Ovary (tissue), 9 donors: ENCODE results near the gene DPT. TPM values are rescaled to one million over a fixed set of nuclear protein-coding genes. Genes with fewer than 3 reads are reported as not detected.

ENCODE experiments used
- DNase-seq, 5 donors: peaks; one replicate each; pipeline ENCODE4 v3.0.0-alpha.2; 2019 to 2020
- H3K27ac ChIP-seq, 2 donors: fragments of 200-600 bp; one replicate each; pipeline versions ENCODE4 v1.5.1 to v1.8.0; 2019 to 2022
- H3K27me3 ChIP-seq: fragments of 200-600 bp; one replicate; pipeline ENCODE4 v1.8.0; 2022
- H3K36me3 ChIP-seq: fragments of 200-600 bp; sonication (generic); one replicate; pipeline ENCODE4 v1.5.1; 2019
- H3K4me1 ChIP-seq: one replicate; pipeline ENCODE4 v1.8.1; 2013; ENCODE audit warnings: mild to moderate bottlenecking, moderate library complexity; ENCODE audit not compliant: insufficient read depth
- H3K4me3 ChIP-seq: fragments of 200-600 bp; sonication (generic); one replicate; pipeline ENCODE4 v1.5.1; 2017
- H3K9me3 ChIP-seq, 2 donors: fragments of 200-600 bp in 1 of 2; sonication (generic) in 1 of 2; one replicate each; pipeline versions ENCODE4 v1.5.1 to v1.8.1; 2013 to 2019; ENCODE audit warnings: mild to moderate bottlenecking in 1 of 2, moderate library complexity in 1 of 2
- EP300 ChIP-seq: sonication (generic); formaldehyde crosslinking; IDR thresholded peaks from one replicate; pipeline ENCODE4 v1.6.1; 2017; ENCODE audit warnings: antibody characterized with exemption
- POLR2A ChIP-seq: fragments of 450-650 bp; IDR thresholded peaks from one replicate; pipeline ENCODE4 v1.6.1; 2017; ENCODE audit warnings: antibody characterized with exemption, mild to moderate bottlenecking, moderate library complexity
- WGBS, 3 donors: extraction: QIAGEN DNeasy Blood & Tissue Kit in 1 of 3; methylation state at CpG; one replicate each; pipeline versions ENCODE4 v1.1.5 to v1.1.7; 2013 to 2017; 5-methylcytosine and 5-hydroxymethylcytosine counted together
- intact Hi-C, 4 donors: fragments of 100-400 bp; cut with DNase I; formaldehyde crosslinking; loops; one replicate each; pipeline versions ENCODE4 v1.11.0 to v1.15.1; 2022 to 2023
- polyA plus RNA-seq, 2 donors: library from polyadenylated mRNA; stranded (reverse); fragments of 200-250 nt in 1 of 2; fragments of 350-450 nt in 1 of 2; fragmentation: Illumina TruSeq in 1 of 2; extraction: RNeasy Lipid Tissue Mini Kit (QIAGEN cat#74804) in 1 of 2; gene quantifications; one replicate each; pipeline ENCODE4 v1.2.3, GENCODE V29; 2013 to 2014
- total RNA-seq, 7 donors: library from RNA; depleted of rRNA in 2 of 7; stranded (reverse); fragments of >200 nt in 2 of 7; fragmentation: NEBNext Ultra II Directional in 3 of 7; extraction: Animal tissue kit (Norgen Biotek cat#: 25700) in 3 of 7; gene quantifications; one replicate each; pipeline versions ENCODE4 v1.1.0 to v1.2.4, GENCODE V29; 2016 to 2023
- TF ChIP-seq, protein P1 (sequence below), 3 donors: fragments of 450-650 bp in 2 of 3; fragments of 200-600 bp in 1 of 3; IDR thresholded peaks; one replicate each; pipeline versions ENCODE4 v1.5.1 to v1.8.0; 2016 to 2022; ENCODE audit warnings: antibody characterized with exemption in 3 of 3, mild to moderate bottlenecking in 1 of 3
- donor health status: DM: no; HTN: no; CAD: no; lungs with moderate emphysema.
- donor health status: DM: no; HTN: no; CAD: no.
- donor health status: Bipolar disorder and iron deficiency.
- donor health status: DM: yes; HTN: yes; CAD: no.
- donor health status: DM: no; HTN: no; CAD: no.
- donor health status: DM: yes; HTN: yes; CAD: no.

The DPT gene
- total and polyA plus RNA-seq, 9 donors = 1.3 to 248 (median 4.8) TPM

GRCh38 chr1:168692472-168692871, 36.5 kb downstream of the DPT start:
- TF ChIP-seq, protein P1, sequence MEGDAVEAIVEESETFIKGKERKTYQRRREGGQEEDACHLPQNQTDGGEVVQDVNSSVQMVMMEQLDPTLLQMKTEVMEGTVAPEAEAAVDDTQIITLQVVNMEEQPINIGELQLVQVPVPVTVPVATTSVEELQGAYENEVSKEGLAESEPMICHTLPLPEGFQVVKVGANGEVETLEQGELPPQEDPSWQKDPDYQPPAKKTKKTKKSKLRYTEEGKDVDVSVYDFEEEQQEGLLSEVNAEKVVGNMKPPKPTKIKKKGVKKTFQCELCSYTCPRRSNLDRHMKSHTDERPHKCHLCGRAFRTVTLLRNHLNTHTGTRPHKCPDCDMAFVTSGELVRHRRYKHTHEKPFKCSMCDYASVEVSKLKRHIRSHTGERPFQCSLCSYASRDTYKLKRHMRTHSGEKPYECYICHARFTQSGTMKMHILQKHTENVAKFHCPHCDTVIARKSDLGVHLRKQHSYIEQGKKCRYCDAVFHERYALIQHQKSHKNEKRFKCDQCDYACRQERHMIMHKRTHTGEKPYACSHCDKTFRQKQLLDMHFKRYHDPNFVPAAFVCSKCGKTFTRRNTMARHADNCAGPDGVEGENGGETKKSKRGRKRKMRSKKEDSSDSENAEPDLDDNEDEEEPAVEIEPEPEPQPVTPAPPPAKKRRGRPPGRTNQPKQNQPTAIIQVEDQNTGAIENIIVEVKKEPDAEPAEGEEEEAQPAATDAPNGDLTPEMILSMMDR (IDR thresholded peaks at IDR 0.05) = no peak
- TF ChIP-seq EP300 (no peak), POLR2A (no peak)
- no peak overlapping the region for H3K4me3 ChIP-seq
- no peaks in the 10 kb centered on the region for H3K27me3 ChIP-seq
- H3K4me1 ChIP-seq = peaks cover 6% of the 10 kb centered on the region
- H3K27ac ChIP-seq = no peak overlapping the region
- intact Hi-C loops = no loop called here
- H3K9me3 ChIP-seq = no peaks in the 10 kb centered on the region
- DNase-seq = no peak
- no peaks in the 10 kb centered on the region for H3K36me3 ChIP-seq
- 93 to 98% (median 97%) methylated on average over 3 of the region's 3 CpGs for WGBS, 3 donors

DNA sequence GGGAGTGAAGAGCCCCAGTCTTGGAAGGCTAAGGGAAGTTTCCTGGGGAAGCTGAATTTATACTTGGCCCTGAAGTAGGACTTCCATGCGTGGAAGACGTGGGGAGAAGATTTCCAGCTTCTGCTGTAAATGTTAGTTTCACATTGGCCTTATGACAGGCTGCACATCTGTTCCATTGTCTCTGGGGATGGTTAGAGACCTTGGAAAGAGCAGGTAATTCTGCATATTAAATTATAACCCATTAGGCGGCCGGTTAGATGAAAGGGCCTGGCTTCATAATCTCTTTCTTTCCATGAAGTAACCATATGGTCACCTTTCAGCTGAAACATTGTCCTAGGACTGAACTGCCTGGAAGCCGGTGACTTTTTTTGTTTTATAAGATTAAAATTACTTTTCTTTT, 37.5 kb downstream of the DPT start:
- intact Hi-C loops = no loop called here
- Histone ChIP-seq H3K4me3 (no peak overlapping the region), H3K27ac (no peak overlapping the region), H3K4me1 (peaks cover 6% of the 10 kb centered on the region), H3K36me3 (no peaks in the 10 kb centered on the region), H3K27me3 (no peaks in the 10 kb centered on the region), H3K9me3 (no peaks in the 10 kb centered on the region)
- DNase-seq = no peak
- 85 to 96% (median 89%) methylated on average over 5 of the region's 5 CpGs for WGBS, 3 donors
- TF ChIP-seq EP300 (no peak), POLR2A (no peak)
- TF ChIP-seq, protein P1 (IDR thresholded peaks at IDR 0.05) = no peak

GRCh38 chr1:168689726-168690602, 39.0 kb downstream of the DPT start:
- Histone ChIP-seq H3K27ac (no peak overlapping the region), H3K36me3 (no peaks in the 10 kb centered on the region), H3K9me3 (no peaks in the 10 kb centered on the region), H3K27me3 (no peaks in the 10 kb centered on the region), H3K4me1 (peaks cover 6% of the 10 kb centered on the region), H3K4me3 (no peak overlapping the region)
- 81 to 83% (median 82%) methylated on average over 8 of the region's 8 CpGs for WGBS, 3 donors
- TF ChIP-seq POLR2A (no peak), EP300 (no peak)
- TF ChIP-seq, protein P1 (IDR thresholded peaks at IDR 0.05) = no peak
- intact Hi-C loops = loop anchor here in 1 of 4 donors (5.0 kb wide), 1 partner anchor 198 kb away; no protein-coding TSS in a partner anchor
- DNase-seq = no peak

DNA sequence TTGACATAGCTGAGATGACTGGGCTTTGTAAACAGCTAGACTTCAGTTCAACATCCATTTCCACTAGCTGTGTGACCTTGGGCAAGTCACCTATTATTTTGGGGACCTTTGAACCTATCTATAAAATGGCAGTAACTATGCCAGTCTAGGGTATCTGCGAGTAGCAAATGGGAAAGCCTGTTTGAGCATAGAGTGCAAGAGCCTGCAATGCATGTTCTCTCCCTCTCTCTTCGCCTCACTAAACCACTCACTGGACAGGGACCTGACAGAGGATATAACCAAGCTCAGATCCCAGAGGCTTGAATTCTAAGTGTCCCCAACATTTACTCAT, 39.7 kb downstream of the DPT start:
- no peak for DNase-seq
- Histone ChIP-seq H3K9me3 (no peaks in the 10 kb centered on the region), H3K27me3 (no peaks in the 10 kb centered on the region), H3K4me3 (no peak overlapping the region), H3K36me3 (no peaks in the 10 kb centered on the region), H3K27ac (no peak overlapping the region), H3K4me1 (peaks cover 6% of the 10 kb centered on the region)
- 37 to 68% (median 42%) methylated on average over 2 of the region's 2 CpGs for WGBS, 3 donors
- TF ChIP-seq, protein P1 (IDR thresholded peaks at IDR 0.05) = no peak
- no peak for TF ChIP-seq POLR2A
- TF ChIP-seq EP300 = no peak
- intact Hi-C loops = loop anchor here in 1 of 4 donors (5.0 kb wide), 1 partner anchor 197 kb away; no protein-coding TSS in a partner anchor
